GM03348 (cell line): Measurements from ENCODE around the gene RSPO1.
"Not testable (repeated sequence)": the region's sequence is repeated elsewhere in the genome, so short reads cannot be mapped to it uniquely, and the experiment has no call there.

ENCODE experiments used
- DNase-seq: peaks from one replicate; pipeline ENCODE4 v3.0.0; 2012; ENCODE audit warnings: low spot score

Gene RSPO1

GRCh38 chr1:37634244-37634991, at the start of gene RSPO1:
TSS of gene RSPO1 (minus strand) at chr1:37634892. CDS start at chr1:37629661, 5,231 bp downstream.
- DNase-seq: peak; percentile 83

- not testable (repeated sequence) for DNase-seq
These were observed 49.5 kb upstream of the RSPO1 start for GRCh38 chr1:37684182-37684581.

- peak; percentile 78 for DNase-seq
These were observed 47.8 kb upstream of the RSPO1 start for GRCh38 chr1:37682334-37682987.

- DNase-seq: no peak
These were observed 46.2 kb upstream of the RSPO1 start for GRCh38 chr1:37680933-37681332.

GRCh38 chr1:37677808-37678207, 43.1 kb upstream of the RSPO1 start:
- no peak for DNase-seq

- DNase-seq: no peak
These were observed 42.4 kb upstream of the RSPO1 start for GRCh38 chr1:37677143-37677439.

- DNase-seq: no peak
These were observed 41.8 kb upstream of the RSPO1 start for GRCh38 chr1:37676281-37677142.

- no peak for DNase-seq
These were observed 39.2 kb upstream of the RSPO1 start for GRCh38 chr1:37673920-37674319.

- no peak for DNase-seq
These were observed 37.6 kb upstream of the RSPO1 start for GRCh38 chr1:37672136-37672870.

- DNase-seq: no peak
These were observed 36.6 kb upstream of the RSPO1 start for GRCh38 chr1:37671261-37671660.

GRCh38 chr1:37670133-37670532, 35.4 kb upstream of the RSPO1 start:
- no peak for DNase-seq

GRCh38 chr1:37667023-37667671, 32.5 kb upstream of the RSPO1 start:
- peak; percentile 48 for DNase-seq

- no peak for DNase-seq
These were observed 31.7 kb upstream of the RSPO1 start for GRCh38 chr1:37666241-37666867.

GRCh38 chr1:37663426-37664000, 28.8 kb upstream of the RSPO1 start:
- no peak for DNase-seq

GRCh38 chr1:37662031-37662755, 27.5 kb upstream of the RSPO1 start:
- DNase-seq: no peak

- peak; percentile 40 for DNase-seq
These were observed 26.7 kb upstream of the RSPO1 start for GRCh38 chr1:37661401-37661800.

GRCh38 chr1:37660664-37661063, 26.0 kb upstream of the RSPO1 start:
- DNase-seq: no peak

- no peak for DNase-seq
These were observed 23.8 kb upstream of the RSPO1 start for GRCh38 chr1:37658486-37658885.

- DNase-seq: peak; percentile 68
These were observed 23.1 kb upstream of the RSPO1 start for GRCh38 chr1:37657620-37658412.
